ENCODE measurements around the gene MAD1L1.

MAD1L1 gene

GRCh38 chr7:2165610-2166594 is 66.8 kb downstream of the MAD1L1 start:
- Histone ChIP-seq H3K4me1 (ENCODE audit: insufficient read depth, poor library complexity, severe bottlenecking) (peaks cover 12% of the 10 kb centered on the region), H3K9me3 (ENCODE audit: severe bottlenecking) (no peaks in the 10 kb centered on the region), H3K27me3 (ENCODE audit: insufficient read depth, poor library complexity, severe bottlenecking) (no peaks in the 10 kb centered on the region), H3K36me3 (ENCODE audit: low read depth) (peaks cover 7% of the 10 kb centered on the region), H3K27ac (ENCODE audit: poor library complexity, severe bottlenecking) (no peak overlapping the region), H3K4me3 (ENCODE audit: severe bottlenecking) (no peak overlapping the region)
- ATAC-seq (ENCODE audit: low read depth) = no peak
- TF ChIP-seq, protein P1, sequence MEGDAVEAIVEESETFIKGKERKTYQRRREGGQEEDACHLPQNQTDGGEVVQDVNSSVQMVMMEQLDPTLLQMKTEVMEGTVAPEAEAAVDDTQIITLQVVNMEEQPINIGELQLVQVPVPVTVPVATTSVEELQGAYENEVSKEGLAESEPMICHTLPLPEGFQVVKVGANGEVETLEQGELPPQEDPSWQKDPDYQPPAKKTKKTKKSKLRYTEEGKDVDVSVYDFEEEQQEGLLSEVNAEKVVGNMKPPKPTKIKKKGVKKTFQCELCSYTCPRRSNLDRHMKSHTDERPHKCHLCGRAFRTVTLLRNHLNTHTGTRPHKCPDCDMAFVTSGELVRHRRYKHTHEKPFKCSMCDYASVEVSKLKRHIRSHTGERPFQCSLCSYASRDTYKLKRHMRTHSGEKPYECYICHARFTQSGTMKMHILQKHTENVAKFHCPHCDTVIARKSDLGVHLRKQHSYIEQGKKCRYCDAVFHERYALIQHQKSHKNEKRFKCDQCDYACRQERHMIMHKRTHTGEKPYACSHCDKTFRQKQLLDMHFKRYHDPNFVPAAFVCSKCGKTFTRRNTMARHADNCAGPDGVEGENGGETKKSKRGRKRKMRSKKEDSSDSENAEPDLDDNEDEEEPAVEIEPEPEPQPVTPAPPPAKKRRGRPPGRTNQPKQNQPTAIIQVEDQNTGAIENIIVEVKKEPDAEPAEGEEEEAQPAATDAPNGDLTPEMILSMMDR (IDR thresholded peaks at IDR 0.05; ENCODE audit: poor library complexity, severe bottlenecking) = no peak
- DNase-seq (ENCODE audit: low spot score) = no peak

DNA sequence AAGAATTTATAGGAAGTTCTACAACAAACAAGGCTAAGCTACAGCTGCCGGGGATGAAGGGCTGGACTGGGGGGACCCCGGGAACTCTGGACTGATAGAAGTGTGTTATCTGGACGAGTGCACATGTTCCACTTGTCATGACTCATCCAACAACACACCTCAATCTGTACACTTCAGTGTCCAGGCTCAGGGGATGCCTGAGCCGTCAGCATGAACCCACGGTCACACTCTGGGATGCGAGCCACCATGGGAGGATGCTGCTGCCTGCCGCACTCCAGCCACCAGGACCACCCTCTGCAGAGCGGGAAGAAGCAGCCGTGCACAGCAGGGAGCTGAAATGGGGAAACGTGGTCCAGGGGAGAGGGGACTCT is 67.5 kb downstream of the MAD1L1 start:
- Histone ChIP-seq H3K36me3 (ENCODE audit: low read depth) (peaks cover 4% of the 10 kb centered on the region; the same call in 1 of the 2 replicates), H3K27ac (ENCODE audit: poor library complexity, severe bottlenecking) (no peak overlapping the region), H3K4me3 (ENCODE audit: severe bottlenecking) (no peak overlapping the region), H3K4me1 (ENCODE audit: insufficient read depth, poor library complexity, severe bottlenecking) (peaks cover 7% of the 10 kb centered on the region), H3K27me3 (ENCODE audit: insufficient read depth, poor library complexity, severe bottlenecking) (no peaks in the 10 kb centered on the region), H3K9me3 (ENCODE audit: severe bottlenecking) (no peaks in the 10 kb centered on the region)
- ATAC-seq (ENCODE audit: low read depth) = no peak
- DNase-seq (ENCODE audit: low spot score) = no peak
- TF ChIP-seq, protein P1 (IDR thresholded peaks at IDR 0.05; ENCODE audit: poor library complexity, severe bottlenecking) = no peak

DNA sequence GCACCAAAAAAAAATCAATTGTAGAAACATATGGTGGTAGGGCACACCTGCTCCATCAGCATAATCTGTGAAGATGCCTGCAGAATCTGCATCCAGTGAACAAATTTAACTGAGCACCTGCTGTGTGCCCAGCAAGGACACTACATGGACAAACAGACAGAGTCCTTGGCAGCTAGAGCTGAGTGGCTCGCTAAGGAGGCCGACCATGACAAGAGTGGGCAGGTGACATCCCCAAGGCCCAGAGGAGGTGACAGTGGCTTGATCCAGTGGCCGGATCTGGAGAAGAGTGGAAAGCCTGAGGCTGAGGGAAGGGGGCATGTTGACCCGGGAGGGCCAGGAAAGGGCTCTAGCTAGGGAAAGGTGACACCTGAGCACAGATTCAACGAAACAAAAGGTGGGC is 68.1 kb downstream of the MAD1L1 start:
- Histone ChIP-seq H3K27ac (ENCODE audit: poor library complexity, severe bottlenecking) (no peak overlapping the region), H3K36me3 (ENCODE audit: low read depth) (peaks cover 4% of the 10 kb centered on the region; the same call in 1 of the 2 replicates), H3K27me3 (ENCODE audit: insufficient read depth, poor library complexity, severe bottlenecking) (no peaks in the 10 kb centered on the region), H3K9me3 (ENCODE audit: severe bottlenecking) (no peaks in the 10 kb centered on the region), H3K4me1 (ENCODE audit: insufficient read depth, poor library complexity, severe bottlenecking) (peaks cover 3% of the 10 kb centered on the region), H3K4me3 (ENCODE audit: severe bottlenecking) (no peak overlapping the region)
- TF ChIP-seq, protein P1 (IDR thresholded peaks at IDR 0.05; ENCODE audit: poor library complexity, severe bottlenecking) = no peak
- no peak for ATAC-seq (ENCODE audit: low read depth)
- DNase-seq (ENCODE audit: low spot score) = no peak

DNA sequence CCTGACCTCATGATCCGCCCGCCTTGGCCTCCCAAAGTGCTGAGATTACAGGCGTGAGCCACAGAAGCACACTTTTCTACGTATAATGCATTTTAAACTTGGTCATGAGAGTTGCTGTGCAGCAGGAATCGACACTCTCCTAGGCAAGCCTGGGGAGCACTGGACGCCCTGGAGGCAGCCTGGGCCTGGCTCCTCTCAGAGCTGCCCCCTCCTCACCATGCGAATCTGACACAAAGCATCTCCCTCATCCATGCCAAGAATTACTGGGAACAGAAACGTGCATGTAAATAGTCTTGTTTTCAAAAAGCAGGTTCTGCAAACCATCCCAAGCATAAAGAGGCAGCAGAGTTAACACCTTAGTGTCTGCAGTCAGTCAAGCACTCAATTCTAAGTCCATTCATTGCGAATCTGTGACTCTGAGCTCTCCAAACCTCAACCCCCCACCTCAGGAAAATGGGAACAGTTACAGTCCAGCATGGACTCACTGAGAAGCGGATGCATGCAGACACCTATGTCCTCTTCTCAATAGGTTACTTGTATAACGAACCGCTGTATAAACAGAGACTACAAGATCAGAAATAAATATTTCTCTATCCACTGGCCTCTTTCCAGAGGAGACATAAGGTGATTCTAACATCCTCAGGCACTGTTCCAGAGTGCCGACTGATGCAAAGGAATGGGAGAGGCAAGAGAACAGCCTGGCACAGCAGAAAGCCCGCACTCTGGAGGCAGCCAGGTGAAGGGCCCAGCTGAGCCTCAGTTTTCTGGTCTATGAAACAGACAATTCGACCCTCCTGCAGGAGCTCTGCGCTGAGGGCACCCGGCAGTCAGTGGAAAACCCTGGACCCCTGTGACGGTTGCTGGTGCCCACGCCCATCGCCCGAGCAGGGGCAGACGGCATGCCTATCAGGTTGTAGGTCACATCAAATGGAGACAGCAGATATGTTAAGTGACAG is 68.9 kb downstream of the MAD1L1 start:
- no peaks in the 10 kb centered on the region for H3K27me3 ChIP-seq (ENCODE audit: insufficient read depth, poor library complexity, severe bottlenecking)
- H3K4me3 ChIP-seq (ENCODE audit: severe bottlenecking) = no peak overlapping the region
- no peaks in the 10 kb centered on the region for H3K9me3 ChIP-seq (ENCODE audit: severe bottlenecking)
- peaks cover 4% of the 10 kb centered on the region; the same call in 1 of the 2 replicates for H3K36me3 ChIP-seq (ENCODE audit: low read depth)
- DNase-seq (ENCODE audit: low spot score) (no peak), ATAC-seq (ENCODE audit: low read depth) (no peak)
- no peak overlapping the region for H3K27ac ChIP-seq (ENCODE audit: poor library complexity, severe bottlenecking)
- peaks cover 3% of the 10 kb centered on the region for H3K4me1 ChIP-seq (ENCODE audit: insufficient read depth, poor library complexity, severe bottlenecking)
- TF ChIP-seq, protein P1 (IDR thresholded peaks at IDR 0.05; ENCODE audit: poor library complexity, severe bottlenecking) = no peak

All from RWPE2 (cell line).